DND-41 (cell line): Measurements from ENCODE around the gene NR6A1.

Experiments
- ATAC-seq: fragments of 200-7000 bp; cut with Tn5 transposase; 3 replicates; pipeline ENCODE4 v1.9.1; 2021; ENCODE audit warnings: low read depth; ENCODE audit not compliant: insufficient read depth
- DNase-seq: peaks from one replicate; pipeline ENCODE4 v3.0.0-alpha.2; 2020
- H2AFZ ChIP-seq: 2 replicates; pipeline ENCODE4 v1.6.0; 2012; ENCODE audit warnings: low read depth, low read length
- H3K27ac ChIP-seq: 2 replicates; pipeline ENCODE4 v1.5.1; 2012; ENCODE audit warnings: low read length, inconsistent platforms
- H3K27me3 ChIP-seq: fragments of 200-600 bp; sonication (generic); 2 replicates; pipeline ENCODE4 v1.6.0; 2012; ENCODE audit warnings: low read length, mild to moderate bottlenecking, inconsistent platforms; ENCODE audit not compliant: insufficient read depth, poor library complexity
- H3K36me3 ChIP-seq: 2 replicates; pipeline ENCODE4 v1.5.1; 2012; ENCODE audit warnings: low read length, inconsistent platforms; ENCODE audit not compliant: insufficient read depth
- H3K4me1 ChIP-seq: 2 replicates; pipeline ENCODE4 v1.5.1; 2012; ENCODE audit warnings: mild to moderate bottlenecking, low read length; ENCODE audit not compliant: insufficient read depth
- H3K4me2 ChIP-seq: 2 replicates; pipeline ENCODE4 v1.6.0; 2012; ENCODE audit warnings: mild to moderate bottlenecking, moderate library complexity, low read length, inconsistent platforms; ENCODE audit not compliant: insufficient read depth
- H3K4me3 ChIP-seq, 2 experiments: fragments of 200-600 bp in 1 of 2; shearing (Covaris generic) in 1 of 2; 2 replicates each; pipeline ENCODE4 v1.5.1; 2012 to 2016; ENCODE audit warnings: inconsistent platforms in 2 of 2, low read length in 2 of 2, mild to moderate bottlenecking in 2 of 2, low read depth in 1 of 2, moderate library complexity in 1 of 2
- H3K79me2 ChIP-seq: 2 replicates; pipeline ENCODE4 v1.6.0; 2012; ENCODE audit warnings: low read length, inconsistent platforms; ENCODE audit not compliant: insufficient read depth
- H3K9ac ChIP-seq: 2 replicates; pipeline ENCODE4 v1.6.0; 2012; ENCODE audit warnings: low read depth, mild to moderate bottlenecking, inconsistent platforms, low read length, moderate library complexity
- H3K9me3 ChIP-seq: 2 replicates; pipeline ENCODE4 v1.5.1; 2012; ENCODE audit warnings: low read length, moderate library complexity, mild to moderate bottlenecking, inconsistent platforms; ENCODE audit not compliant: insufficient read depth, severe bottlenecking
- H4K20me1 ChIP-seq: 2 replicates; pipeline ENCODE4 v1.6.0; 2012; ENCODE audit warnings: low read length; ENCODE audit not compliant: insufficient read depth
- CTCF ChIP-seq: IDR thresholded peaks from 2 replicates; pipeline ENCODE4 v1.5.1; 2012; ENCODE audit warnings: borderline replicate concordance, low read length, moderate library complexity, mild to moderate bottlenecking; ENCODE audit not compliant: poor library complexity, severe bottlenecking; ENCODE audit errors: extremely low read depth
- EZH2 ChIP-seq: IDR thresholded peaks from 3 replicates; pipeline ENCODE4 v1.6.1; 2012; ENCODE audit warnings: borderline replicate concordance, low read depth, mild to moderate bottlenecking, moderate library complexity, low read length, inconsistent platforms; ENCODE audit not compliant: severe bottlenecking

Gene NR6A1

GRCh38 chr9:124749284-124749683 lies 21.8 kb downstream of the NR6A1 start:
- H2AFZ ChIP-seq, result no peak overlapping the region
- H4K20me1 ChIP-seq, result 0 out of 2 replicates have a peak, but pooled peaks cover 4% of the 10 kb centered on the region
- TF ChIP-seq EZH2, result no peak
- no peak for TF ChIP-seq CTCF
- no peak overlapping the region for H3K4me3 ChIP-seq
- no peaks in the 10 kb centered on the region for H3K79me2 ChIP-seq
- no peaks in the 10 kb centered on the region for H3K27me3 ChIP-seq
- DNase-seq (no peak), ATAC-seq (no peak)
- no peaks in the 10 kb centered on the region for H3K4me1 ChIP-seq
- no peak overlapping the region for H3K9ac ChIP-seq
- H3K4me2 ChIP-seq, result no peak overlapping the region
- no peak overlapping the region for H3K27ac ChIP-seq
- no peaks in the 10 kb centered on the region for H3K36me3 ChIP-seq
- H3K9me3 ChIP-seq, result no peaks in the 10 kb centered on the region

GRCh38 chr9:124747065-124747464 lies 24.0 kb downstream of the NR6A1 start:
- no peak overlapping the region for H3K27ac ChIP-seq
- no peaks in the 10 kb centered on the region for H3K9me3 ChIP-seq
- no peaks in the 10 kb centered on the region for H3K27me3 ChIP-seq
- H3K36me3 ChIP-seq, result no peaks in the 10 kb centered on the region
- H3K9ac ChIP-seq, result no peak overlapping the region
- no peaks in the 10 kb centered on the region for H4K20me1 ChIP-seq
- no peak overlapping the region for H3K4me2 ChIP-seq
- H3K4me3 ChIP-seq, result no peak overlapping the region
- no peak overlapping the region for H2AFZ ChIP-seq
- no peaks in the 10 kb centered on the region for H3K79me2 ChIP-seq
- H3K4me1 ChIP-seq, result no peaks in the 10 kb centered on the region
- TF ChIP-seq CTCF, result no peak
- TF ChIP-seq EZH2, result no peak
- no peak for ATAC-seq
- DNase-seq, result no peak

GRCh38 chr9:124743686-124744348 lies 27.3 kb downstream of the NR6A1 start:
- H3K36me3 ChIP-seq, result no peaks in the 10 kb centered on the region
- no peak overlapping the region for H2AFZ ChIP-seq
- no peaks in the 10 kb centered on the region for H3K27me3 ChIP-seq
- no peaks in the 10 kb centered on the region for H4K20me1 ChIP-seq
- ATAC-seq (no peak), DNase-seq (no peak)
- H3K4me1 ChIP-seq, result no peaks in the 10 kb centered on the region
- H3K4me2 ChIP-seq, result no peak overlapping the region
- no peak overlapping the region for H3K4me3 ChIP-seq
- no peak for TF ChIP-seq EZH2
- no peaks in the 10 kb centered on the region for H3K79me2 ChIP-seq
- no peak overlapping the region for H3K9ac ChIP-seq
- H3K27ac ChIP-seq, result no peak overlapping the region
- no peaks in the 10 kb centered on the region for H3K9me3 ChIP-seq

- Histone ChIP-seq H3K27ac (no peak overlapping the region), H3K4me2 (no peak overlapping the region), H4K20me1 (no peaks in the 10 kb centered on the region), H2AFZ (no peak overlapping the region), H3K79me2 (no peaks in the 10 kb centered on the region), H3K9me3 (no peaks in the 10 kb centered on the region), H3K36me3 (no peaks in the 10 kb centered on the region), H3K9ac (no peak overlapping the region), H3K4me3 (no peak overlapping the region), H3K27me3 (no peaks in the 10 kb centered on the region), H3K4me1 (no peaks in the 10 kb centered on the region)
- DNase-seq (no peak), ATAC-seq (no peak)
- TF ChIP-seq EZH2 (no peak), CTCF (no peak)
Observed at GRCh38 chr9:124742940-124743339, 28.2 kb downstream of the NR6A1 start.
